GM18519 (cell line): ENCODE data around the gene CCDC187.
"Not testable (repeated sequence)": the region's sequence is repeated elsewhere in the genome, so short reads cannot be mapped to it uniquely, and the experiment has no call there.

Source experiments
- ATAC-seq: cut with Tn5 transposase; IDR thresholded peaks from one replicate; pipeline ENCODE4 v1.9.1; 2021; ENCODE audit warnings: mild to moderate bottlenecking, moderate library complexity; ENCODE audit not compliant: unreplicated experiment, low FRiP score

CCDC187 gene

DNA sequence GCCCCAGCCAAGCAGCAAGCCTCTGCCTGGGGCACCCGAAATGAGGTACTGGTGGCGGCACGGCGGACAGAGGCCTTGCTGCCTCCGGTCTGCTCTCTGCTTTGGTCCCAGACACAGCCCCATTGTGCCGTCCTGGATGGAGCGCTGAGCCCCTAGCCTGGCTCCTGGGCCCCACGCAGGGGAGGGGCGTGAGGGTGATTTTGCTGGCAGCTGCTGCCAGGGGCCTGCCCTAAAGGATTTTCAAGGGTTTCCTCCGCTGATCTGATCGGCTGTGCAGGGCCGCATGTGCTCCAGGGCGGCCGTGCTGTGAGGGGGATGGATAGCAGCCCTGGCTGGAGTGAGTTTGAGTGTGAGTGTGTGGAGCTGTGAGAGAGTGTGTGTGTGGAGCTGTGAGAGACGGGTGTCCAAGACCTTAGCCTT is 24.7 kb upstream of the CCDC187 start:
- ATAC-seq = no peak

GRCh38 chr9:136328011-136328621 is 24.2 kb upstream of the CCDC187 start:
- no peak for ATAC-seq

- ATAC-seq = no peak
Observed at GRCh38 chr9:136327304-136327974, 23.5 kb upstream of the CCDC187 start, which contains the start of gene GPSM1. GPSM1 (plus strand) TSS chr9:136327539; CDS start chr9:136327696, 157 bp downstream.

DNA sequence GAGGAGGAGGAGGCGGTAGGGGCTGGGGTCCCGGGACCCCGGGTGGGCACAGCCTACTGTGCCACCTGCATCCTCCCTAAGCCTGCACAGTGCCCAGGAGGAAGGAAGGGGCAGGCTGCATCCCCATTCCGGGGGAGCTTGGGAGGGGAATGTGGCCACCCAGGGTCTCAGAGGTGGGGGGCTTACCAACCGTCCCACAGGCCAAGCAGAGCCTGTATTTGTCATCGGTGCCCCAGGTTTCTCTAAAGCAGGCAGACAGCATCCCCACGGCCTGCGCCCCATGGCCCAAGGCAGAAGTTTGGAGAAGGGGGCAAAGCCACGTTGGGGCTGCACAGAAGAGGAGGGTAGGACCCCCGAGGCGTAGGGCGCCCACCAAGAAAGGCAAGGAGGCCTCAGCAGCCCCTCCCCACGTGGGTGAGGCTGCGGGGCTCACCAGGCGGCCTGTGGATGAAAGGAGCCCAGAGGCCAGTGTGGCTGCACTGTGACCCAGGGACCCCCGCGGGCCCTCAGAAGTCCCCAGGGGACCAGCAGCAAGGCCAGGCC is 22.9 kb upstream of the CCDC187 start:
- ATAC-seq = no peak

DNA sequence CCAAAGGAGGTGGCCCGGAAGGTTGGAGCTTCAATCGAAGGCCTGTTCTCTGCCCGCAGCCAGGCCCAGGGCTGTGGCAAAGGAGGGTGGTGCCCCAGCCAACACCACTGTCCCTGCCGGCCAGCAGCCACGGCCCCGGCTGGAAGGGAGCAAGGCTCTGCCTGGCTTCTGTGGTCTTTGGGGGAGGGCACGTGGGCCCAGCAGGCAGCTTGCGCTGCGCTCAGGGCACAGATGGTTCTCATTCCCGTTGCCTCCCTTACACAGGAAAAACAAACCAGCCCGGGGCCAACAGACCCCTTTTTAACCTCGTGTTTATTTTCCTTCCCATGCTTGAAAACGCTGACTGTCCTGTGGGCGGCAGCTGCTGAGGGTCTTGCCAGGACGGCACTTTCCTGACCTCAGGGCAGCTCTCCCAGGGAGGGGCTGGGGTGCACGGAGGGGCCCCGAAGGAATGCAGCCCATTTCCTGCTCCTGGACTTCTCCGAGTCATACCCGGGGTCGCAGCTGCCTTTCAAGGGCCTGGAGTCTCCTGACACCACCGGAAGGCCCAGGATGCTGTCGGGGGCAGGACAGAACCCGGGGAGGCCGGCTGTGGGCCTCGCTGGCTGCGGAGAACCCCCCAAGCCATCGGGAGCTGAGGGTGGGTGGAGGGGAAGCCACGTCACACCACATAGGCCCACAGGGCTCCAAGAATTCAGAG is 22.3 kb upstream of the CCDC187 start:
- ATAC-seq = no peak

DNA sequence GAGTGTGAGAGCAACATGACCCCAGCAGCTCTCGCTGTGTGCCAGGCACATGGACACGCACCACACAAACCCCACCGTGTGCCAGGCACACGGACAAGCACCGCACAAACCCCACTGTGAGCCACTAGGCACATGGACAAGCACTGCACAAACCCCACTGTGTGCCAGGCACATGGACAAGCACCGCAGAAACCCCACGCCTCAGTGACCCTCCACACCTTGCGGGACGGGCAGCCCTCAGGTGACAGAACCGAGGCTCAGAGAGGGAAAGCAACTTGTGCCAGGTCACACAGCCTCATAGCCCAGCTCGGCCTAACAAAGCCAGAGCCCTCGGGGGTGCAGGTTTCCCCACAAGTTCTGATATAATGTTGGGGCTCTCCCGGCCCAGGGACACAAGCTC is 21.5 kb upstream of the CCDC187 start:
- no peak for ATAC-seq

DNA sequence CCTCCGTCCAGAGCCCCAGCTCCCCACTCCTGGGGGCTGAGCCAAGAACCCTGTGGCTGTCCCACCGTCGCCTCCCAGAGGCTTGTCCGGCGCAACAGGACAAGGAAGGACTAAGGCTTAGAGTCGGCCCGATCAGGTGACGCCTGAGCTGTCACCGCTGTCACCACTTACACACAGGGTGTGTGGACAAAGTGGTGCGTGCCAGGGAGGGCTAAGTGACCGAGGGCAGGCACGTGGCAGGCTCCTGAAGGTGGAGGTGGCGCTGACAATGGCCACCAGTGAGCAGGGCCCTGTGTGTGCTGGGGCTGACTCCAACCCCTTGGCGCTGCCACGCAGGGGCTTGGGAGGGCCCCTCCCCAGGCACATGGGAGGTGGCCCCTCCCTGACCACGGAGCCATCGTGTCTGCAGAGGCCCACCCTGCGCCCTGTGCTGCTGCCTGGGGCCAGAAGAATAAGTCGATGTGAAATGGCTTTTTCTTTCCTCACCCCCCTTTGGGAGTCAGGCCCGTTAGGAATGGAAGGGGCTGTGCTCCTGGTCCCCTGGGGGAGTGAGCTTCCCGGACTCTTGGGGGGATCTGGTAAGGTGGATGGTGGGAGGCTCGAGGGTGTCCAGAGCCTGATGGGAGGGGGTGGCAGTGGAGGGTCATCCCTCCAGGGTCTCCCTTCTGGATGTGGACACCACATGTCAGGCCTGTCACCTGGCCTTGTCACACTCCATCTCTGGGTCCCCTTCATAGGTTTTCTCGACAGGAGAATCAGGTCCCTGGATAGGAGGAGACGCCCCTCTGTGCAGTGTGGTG is 20.8 kb upstream of the CCDC187 start:
- no peak for ATAC-seq

DNA sequence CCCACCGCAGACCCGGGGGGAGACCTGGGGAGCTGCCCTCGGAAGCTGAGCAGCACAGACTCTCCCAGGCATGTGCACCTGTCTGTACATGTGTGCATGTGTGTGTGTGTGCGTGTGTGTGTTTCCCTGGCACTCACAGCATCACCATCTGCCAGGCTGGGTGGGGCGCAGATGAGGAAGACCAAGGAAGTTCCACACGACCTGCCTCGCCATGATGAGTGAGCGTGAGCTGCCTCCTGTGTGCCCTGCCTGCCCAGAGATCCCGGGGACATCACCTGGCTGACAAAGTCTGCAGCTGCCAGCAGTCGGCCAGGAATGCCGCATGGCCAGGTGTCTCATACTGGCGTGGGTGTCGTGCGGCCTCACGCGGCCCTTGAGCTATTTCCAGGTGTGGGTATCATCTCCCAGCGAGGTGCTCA is 19.5 kb upstream of the CCDC187 start:
- no peak for ATAC-seq

GRCh38 chr9:136322756-136323330 is 18.9 kb upstream of the CCDC187 start:
- ATAC-seq = no peak

DNA sequence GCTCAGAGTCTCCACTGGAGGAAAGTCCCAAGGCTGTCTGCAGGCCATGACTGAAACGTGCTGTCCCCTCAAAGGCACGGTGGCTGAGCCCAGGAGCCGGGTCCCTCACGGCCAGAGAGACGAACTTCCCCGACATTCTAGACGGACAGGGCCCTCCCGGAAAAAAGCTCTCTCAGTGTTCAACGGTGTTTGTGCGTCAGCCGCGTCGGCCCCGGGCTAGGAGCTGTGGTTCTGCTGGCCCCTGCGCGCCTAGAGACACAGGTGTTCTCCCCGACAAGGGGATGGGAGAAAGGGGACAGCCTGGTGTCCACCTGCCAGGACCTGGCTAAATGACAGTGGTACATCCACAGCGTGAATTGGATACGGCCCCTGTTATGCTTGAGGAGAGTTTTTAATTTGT is 17.7 kb upstream of the CCDC187 start:
- no peak for ATAC-seq

DNA sequence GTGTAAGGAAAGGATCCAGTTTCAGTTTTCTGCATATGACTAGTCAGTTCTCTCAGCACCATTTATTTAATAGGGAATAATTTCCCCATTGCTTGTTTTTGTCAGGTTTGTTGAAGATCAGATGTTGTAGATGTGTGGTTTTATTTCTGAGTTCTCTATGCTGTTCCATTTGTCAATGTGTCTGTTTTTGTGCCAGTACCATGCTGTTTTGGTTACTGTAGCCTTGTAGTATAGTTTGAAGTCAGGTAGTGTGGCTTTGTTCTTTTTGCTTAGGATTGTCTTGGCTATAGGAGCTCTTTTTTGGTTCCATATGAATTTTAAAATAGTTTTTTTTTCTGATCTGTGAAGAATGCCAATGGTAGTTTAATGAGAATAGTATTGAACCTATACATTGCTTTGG is 17.1 kb upstream of the CCDC187 start:
- ATAC-seq = not testable (repeated sequence)

GRCh38 chr9:136319955-136320354 is 16.1 kb upstream of the CCDC187 start:
- not testable (repeated sequence) for ATAC-seq

DNA sequence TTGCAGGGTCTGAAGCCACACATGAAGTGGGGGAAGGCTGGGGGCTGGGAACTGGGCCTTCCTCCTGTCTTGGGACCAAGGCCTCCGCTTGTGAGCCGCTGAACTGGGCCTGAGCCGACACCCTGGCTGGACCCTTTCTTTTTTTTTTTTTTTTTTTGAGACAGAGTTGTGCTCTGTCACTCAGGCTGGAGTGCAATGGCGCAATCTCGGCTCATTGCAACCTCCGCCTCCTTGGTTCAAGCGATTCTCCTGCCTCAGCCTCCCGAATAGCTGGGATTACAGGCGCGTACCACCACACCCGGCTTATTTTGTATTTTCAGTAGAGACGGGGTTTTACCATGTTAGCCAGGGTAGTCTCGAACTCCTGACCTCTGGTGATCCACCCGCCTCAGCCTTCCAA is 15.3 kb upstream of the CCDC187 start:
- ATAC-seq = not testable (repeated sequence)

DNA sequence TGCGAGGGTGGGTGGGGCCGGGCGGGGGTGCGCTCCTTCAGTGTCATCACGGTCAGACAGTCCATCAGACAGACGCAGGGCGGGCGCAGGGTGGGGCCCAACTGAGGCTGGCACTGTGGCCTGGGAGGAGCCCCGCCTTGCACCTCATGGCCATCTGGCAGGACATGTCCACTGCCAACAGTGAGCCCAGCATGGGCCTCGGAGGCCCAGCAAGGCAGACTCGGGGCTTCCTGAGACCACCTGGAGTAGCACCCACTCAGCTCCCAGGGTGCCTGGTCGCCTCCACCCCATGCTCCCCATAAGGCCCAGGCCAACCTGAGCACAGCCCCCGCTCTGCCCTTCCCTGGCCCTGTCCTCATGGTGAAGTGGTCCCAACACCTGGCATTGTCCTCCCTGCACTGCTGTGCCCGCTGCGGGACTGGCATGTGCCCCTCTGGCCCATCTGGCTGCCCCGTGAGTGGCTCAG is 14.9 kb upstream of the CCDC187 start:
- no peak for ATAC-seq

DNA sequence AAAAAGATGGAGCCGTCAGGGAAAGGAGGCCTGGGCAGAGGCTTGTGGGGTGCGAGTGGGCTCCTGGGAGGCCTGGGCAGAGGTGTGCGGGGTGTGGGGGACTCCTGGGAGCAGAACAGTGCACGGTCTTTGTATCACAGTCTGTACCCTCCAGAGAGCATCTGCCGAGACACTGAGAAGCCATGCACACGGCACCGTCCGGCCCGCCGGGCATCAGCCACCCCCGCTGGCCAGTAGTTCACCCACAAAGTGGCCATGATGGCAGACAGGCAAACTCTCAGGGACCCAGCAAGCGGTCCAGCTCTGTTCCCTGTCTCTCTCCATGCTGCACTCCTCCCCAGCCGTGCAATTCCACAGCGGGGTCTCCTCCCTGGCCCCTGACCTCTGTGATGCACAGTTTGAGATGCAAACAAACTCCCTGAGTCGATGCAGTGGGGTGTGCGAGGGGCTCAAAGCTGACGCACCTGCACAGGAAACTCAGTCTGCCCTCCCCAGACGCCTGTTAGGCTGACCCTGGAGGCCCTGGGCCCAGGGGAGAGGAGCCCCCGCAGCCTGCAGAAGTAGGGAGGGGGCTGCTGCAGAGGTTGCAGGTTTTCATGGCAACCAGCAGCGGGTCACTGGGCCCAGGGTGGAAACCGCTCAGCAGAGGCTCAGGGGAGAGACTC is 14.3 kb upstream of the CCDC187 start:
- no peak for ATAC-seq

DNA sequence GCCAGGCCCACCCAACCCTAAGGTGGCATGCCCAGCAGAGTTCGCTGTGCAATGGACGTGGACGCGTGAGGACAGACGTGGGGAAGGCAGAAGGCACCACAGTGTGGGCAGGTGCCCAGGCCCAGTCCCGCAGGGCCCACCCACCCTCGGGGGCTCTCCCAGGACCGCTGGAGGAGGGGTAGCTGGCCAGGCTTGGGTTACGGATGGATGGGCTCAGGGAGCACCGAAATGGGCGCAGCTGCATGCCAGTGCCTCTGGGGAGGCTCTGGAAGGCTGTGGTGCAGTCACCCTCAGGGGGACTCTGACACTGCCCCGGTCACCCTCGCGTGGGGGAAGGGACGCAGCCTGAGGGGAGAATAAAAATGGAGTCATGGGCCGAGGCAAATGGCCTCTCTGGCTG is 13.8 kb upstream of the CCDC187 start:
- ATAC-seq = no peak

- ATAC-seq = no peak
Observed at GRCh38 chr9:136316896-136317676, 13.2 kb upstream of the CCDC187 start.

- ATAC-seq = no peak
Observed at GRCh38 chr9:136316271-136316751, 12.4 kb upstream of the CCDC187 start.

GRCh38 chr9:136314944-136315343 is 11.1 kb upstream of the CCDC187 start:
- ATAC-seq = no peak
